ENCODE results near the gene TOP1.

DNA sequence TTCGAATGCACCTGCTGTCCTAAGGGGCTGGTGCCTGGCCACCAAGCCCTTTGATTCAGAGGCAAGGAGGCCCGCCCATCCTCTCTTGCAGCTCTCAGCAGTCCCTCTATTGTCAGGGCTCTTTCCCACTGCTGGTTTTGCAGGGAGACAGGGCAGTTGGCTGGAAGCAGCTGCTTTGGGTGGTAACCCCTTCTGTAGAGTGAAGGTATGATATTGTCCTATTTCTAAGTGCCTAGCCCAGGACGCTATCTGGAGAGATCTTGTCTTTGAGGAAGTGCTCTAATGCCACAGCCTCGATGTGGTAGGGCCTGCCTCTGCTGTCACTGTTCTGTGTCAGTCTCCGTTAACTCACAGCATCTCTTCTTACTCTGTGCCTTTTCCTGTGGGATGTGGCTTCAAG is 114.3 kb downstream of the TOP1 start:
- TF ChIP-seq, protein P1, sequence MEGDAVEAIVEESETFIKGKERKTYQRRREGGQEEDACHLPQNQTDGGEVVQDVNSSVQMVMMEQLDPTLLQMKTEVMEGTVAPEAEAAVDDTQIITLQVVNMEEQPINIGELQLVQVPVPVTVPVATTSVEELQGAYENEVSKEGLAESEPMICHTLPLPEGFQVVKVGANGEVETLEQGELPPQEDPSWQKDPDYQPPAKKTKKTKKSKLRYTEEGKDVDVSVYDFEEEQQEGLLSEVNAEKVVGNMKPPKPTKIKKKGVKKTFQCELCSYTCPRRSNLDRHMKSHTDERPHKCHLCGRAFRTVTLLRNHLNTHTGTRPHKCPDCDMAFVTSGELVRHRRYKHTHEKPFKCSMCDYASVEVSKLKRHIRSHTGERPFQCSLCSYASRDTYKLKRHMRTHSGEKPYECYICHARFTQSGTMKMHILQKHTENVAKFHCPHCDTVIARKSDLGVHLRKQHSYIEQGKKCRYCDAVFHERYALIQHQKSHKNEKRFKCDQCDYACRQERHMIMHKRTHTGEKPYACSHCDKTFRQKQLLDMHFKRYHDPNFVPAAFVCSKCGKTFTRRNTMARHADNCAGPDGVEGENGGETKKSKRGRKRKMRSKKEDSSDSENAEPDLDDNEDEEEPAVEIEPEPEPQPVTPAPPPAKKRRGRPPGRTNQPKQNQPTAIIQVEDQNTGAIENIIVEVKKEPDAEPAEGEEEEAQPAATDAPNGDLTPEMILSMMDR (conservative IDR thresholded peaks at IDR 0.05; ENCODE audit: low read depth, low read length): no peak
- no peak for TF ChIP-seq EZH2 (IDR thresholded peaks at IDR 0.05; ENCODE audit: borderline replicate concordance, low read depth, low read length, poor library complexity, severe bottlenecking)
